ENCODE measurements around the gene SYTL1.

DNA sequence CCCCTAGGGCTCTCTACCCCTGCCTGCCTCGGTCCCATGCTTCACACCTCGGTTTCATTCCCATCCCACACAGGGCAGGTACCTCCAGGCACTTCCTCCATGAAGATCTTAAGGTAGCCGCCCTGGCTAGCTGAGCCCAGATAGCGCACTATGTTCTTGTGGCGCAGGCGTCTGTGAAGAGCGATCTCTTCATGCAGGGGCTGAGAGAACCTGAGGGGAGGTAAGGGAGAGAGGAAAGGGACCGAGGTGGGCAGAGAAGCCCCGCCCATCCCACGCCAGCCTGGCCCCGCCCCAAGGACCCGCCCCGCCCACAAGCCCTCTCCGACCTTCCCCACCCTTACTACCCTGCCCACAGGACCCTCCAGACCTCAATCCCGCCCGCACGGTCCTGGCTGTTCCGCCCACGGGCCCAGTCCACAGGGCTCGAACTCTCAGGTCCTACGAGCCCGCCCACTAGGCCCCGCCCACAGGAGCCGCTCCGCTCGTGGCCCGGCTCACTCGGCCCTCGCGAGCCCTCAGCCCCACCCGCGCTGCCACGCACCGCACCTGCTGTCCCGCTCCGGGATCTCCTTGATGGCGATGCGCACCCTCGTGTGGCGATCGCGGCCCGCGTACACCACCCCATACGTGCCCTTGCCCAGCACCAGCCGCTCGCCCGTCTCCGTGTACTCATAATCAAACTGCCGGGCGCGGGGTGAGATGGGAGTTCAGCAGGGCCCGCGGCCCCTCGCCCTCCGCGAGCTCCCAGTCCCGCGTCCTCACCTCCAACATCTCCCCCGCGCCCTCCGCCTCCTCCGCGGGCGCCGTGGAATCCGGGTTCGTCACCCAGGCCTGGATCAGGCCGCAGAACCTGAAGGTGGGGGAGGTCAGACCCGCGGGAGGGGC, 18.6 kb downstream of the SYTL1 start:
- no peak for TF ChIP-seq FOXM1 (IDR thresholded peaks at IDR 0.05; ENCODE audit: borderline replicate concordance, low read depth)
- TF ChIP-seq CEBPB (IDR thresholded peaks at IDR 0.05): no peak
- TF ChIP-seq EP300 (IDR thresholded peaks at IDR 0.05; ENCODE audit: borderline replicate concordance): no peak
- TF ChIP-seq CREB1 (IDR thresholded peaks at IDR 0.05; ENCODE audit: low read depth): no peak
- TF ChIP-seq, protein P1, sequence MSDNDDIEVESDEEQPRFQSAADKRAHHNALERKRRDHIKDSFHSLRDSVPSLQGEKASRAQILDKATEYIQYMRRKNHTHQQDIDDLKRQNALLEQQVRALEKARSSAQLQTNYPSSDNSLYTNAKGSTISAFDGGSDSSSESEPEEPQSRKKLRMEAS (IDR thresholded peaks at IDR 0.05): no peak
- no peak for TF ChIP-seq TCF12 (IDR thresholded peaks at IDR 0.05; ENCODE audit: low read depth)
- no peak for TF ChIP-seq ZBTB7A (IDR thresholded peaks at IDR 0.05; ENCODE audit: low read depth)
- no peak for TF ChIP-seq TAF1 (IDR thresholded peaks at IDR 0.05; ENCODE audit: low read depth)
- TF ChIP-seq EGR1 (IDR thresholded peaks at IDR 0.05): no peak
- TF ChIP-seq RAD21 (IDR thresholded peaks at IDR 0.05; ENCODE audit: low read depth): no peak
- no peak for TF ChIP-seq TEAD4 (IDR thresholded peaks at IDR 0.05)
